HUES48 (cell line): Measurements from ENCODE around the gene NXPH4.

Experiments
- H3K27ac ChIP-seq: one replicate; pipeline ENCODE4 v1.7.0; 2013; ENCODE audit warnings: low read depth, low read length, inconsistent platforms
- H3K27me3 ChIP-seq: 2 replicates; pipeline ENCODE4 v1.6.1; 2013; ENCODE audit warnings: mild to moderate bottlenecking, low read length; ENCODE audit not compliant: control insufficient read depth, insufficient read depth
- H3K36me3 ChIP-seq: 2 replicates; pipeline ENCODE4 v1.6.1; 2013; ENCODE audit warnings: low read length; ENCODE audit not compliant: control insufficient read depth, insufficient read depth
- H3K4me1 ChIP-seq: 2 replicates; pipeline ENCODE4 v1.6.1; 2013; ENCODE audit warnings: mild to moderate bottlenecking, low read length; ENCODE audit not compliant: control insufficient read depth, insufficient read depth
- H3K4me3 ChIP-seq: 2 replicates; pipeline ENCODE4 v1.5.1; 2013; ENCODE audit warnings: mild to moderate bottlenecking, low read depth, low read length
- H3K9ac ChIP-seq: 2 replicates; pipeline ENCODE4 v1.6.1; 2013; ENCODE audit warnings: mild to moderate bottlenecking, low read depth, low read length, moderate library complexity
- H3K9me3 ChIP-seq: 2 replicates; pipeline ENCODE4 v1.6.1; 2013; ENCODE audit warnings: low read length; ENCODE audit not compliant: control insufficient read depth, insufficient read depth

NXPH4 gene

GRCh38 chr12:57203791-57204190 is 12.8 kb upstream of the NXPH4 start:
- peaks cover 94% of the 10 kb centered on the region for H3K36me3 ChIP-seq
- H3K9ac ChIP-seq, result no peak overlapping the region

DNA sequence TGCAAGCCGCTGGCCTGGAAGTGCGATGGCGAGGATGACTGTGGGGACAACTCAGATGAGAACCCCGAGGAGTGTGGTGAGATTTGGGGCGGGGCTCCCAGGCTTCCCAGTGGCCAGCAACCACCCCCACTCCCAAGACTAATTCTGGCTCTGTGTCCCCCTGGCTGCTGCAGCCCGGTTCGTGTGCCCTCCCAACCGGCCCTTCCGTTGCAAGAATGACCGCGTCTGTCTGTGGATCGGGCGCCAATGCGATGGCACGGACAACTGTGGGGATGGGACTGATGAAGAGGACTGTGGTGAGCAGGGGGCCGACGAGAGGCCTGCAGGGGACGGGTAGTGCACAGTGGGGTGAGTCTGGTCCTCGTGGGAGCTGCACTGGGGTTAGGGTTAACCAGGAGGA is 12.1 kb upstream of the NXPH4 start:
- Histone ChIP-seq H3K27ac (no peak overlapping the region), H3K9ac (no peak overlapping the region), H3K4me3 (no peak overlapping the region), H3K4me1 (no peaks in the 10 kb centered on the region), H3K27me3 (no peaks in the 10 kb centered on the region), H3K9me3 (no peaks in the 10 kb centered on the region), H3K36me3 (peaks cover 94% of the 10 kb centered on the region)

More at GRCh38 chr12:57203791-57204190, 12.8 kb upstream of the NXPH4 start:
- H3K9me3 ChIP-seq, result no peaks in the 10 kb centered on the region
- no peaks in the 10 kb centered on the region for H3K4me1 ChIP-seq
- no peaks in the 10 kb centered on the region for H3K27me3 ChIP-seq
- no peak overlapping the region for H3K4me3 ChIP-seq
- H3K27ac ChIP-seq, result no peak overlapping the region

GRCh38 chr12:57205186-57205585 is 11.4 kb upstream of the NXPH4 start:
- Histone ChIP-seq H3K9ac (no peak overlapping the region), H3K27me3 (no peaks in the 10 kb centered on the region), H3K4me3 (no peak overlapping the region), H3K4me1 (no peaks in the 10 kb centered on the region), H3K9me3 (no peaks in the 10 kb centered on the region), H3K36me3 (peaks cover 94% of the 10 kb centered on the region), H3K27ac (no peak overlapping the region)

DNA sequence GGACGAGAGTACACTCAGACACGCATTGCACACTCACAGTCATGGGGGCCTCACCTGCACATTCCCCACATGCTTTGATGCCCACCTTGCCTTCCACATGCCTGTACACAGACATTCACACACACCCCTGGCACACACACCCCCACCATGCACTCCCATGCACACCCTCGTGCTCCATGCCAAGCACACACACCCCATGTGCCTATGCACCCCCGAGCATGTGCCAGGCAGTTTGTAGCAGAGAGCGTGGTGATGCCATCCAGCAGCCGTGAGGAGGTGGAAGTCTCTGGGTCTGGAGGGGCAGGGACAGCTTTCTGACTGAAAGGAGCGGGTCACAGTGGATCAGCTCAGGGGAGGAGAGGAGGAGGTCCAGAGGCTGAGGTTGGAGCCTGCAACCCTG is 10.7 kb upstream of the NXPH4 start:
- no peaks in the 10 kb centered on the region for H3K4me1 ChIP-seq
- H3K27me3 ChIP-seq, result no peaks in the 10 kb centered on the region
- H3K4me3 ChIP-seq, result no peak overlapping the region
- H3K9me3 ChIP-seq, result no peaks in the 10 kb centered on the region
- H3K36me3 ChIP-seq, result peaks cover 95% of the 10 kb centered on the region
- no peak overlapping the region for H3K9ac ChIP-seq
- H3K27ac ChIP-seq, result no peak overlapping the region

DNA sequence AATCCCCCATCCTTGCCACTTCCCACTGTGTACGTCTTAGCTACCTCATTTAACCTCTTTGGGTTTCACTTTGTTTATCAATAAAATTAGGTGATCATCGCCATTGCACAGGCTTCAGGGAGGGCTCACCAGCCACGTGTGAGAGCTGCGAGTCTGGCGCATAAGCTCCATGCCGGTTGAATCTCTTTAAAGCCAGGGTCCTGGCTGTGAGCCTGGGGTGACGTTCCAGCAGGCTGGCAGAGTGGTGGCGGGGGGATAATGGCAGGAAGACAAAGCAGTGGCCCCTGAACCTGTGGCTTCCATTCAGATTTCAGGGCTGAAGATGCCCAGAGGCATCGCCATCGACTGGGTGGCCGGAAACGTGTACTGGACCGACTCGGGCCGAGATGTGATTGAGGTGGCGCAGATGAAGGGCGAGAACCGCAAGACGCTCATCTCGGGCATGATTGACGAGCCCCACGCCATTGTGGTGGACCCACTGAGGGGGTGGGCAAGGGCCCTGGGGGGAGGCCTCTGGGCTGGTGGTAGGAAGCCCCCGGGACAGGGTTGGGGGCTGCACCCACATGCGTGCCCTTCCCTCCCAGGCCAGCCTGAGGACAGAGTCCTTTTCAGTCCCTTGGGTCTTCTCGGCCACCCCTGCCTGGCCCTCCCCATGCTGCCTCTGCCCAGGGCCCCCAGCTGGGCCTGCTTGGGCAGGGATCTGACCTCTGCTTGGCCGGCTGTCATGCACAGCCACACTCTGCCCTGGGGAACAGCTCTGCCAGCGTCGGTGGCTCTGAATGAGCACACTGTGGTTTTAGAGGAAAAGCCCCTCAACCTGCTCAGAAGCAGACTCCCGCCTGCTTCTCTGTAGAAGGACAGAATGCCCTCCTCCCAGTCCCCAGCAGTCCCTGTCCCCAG is 8.6 kb upstream of the NXPH4 start:
- Histone ChIP-seq H3K27me3 (no peaks in the 10 kb centered on the region), H3K4me3 (no peak overlapping the region), H3K9me3 (no peaks in the 10 kb centered on the region), H3K9ac (no peak overlapping the region), H3K4me1 (no peaks in the 10 kb centered on the region), H3K27ac (no peak overlapping the region), H3K36me3 (peaks cover 91% of the 10 kb centered on the region)

DNA sequence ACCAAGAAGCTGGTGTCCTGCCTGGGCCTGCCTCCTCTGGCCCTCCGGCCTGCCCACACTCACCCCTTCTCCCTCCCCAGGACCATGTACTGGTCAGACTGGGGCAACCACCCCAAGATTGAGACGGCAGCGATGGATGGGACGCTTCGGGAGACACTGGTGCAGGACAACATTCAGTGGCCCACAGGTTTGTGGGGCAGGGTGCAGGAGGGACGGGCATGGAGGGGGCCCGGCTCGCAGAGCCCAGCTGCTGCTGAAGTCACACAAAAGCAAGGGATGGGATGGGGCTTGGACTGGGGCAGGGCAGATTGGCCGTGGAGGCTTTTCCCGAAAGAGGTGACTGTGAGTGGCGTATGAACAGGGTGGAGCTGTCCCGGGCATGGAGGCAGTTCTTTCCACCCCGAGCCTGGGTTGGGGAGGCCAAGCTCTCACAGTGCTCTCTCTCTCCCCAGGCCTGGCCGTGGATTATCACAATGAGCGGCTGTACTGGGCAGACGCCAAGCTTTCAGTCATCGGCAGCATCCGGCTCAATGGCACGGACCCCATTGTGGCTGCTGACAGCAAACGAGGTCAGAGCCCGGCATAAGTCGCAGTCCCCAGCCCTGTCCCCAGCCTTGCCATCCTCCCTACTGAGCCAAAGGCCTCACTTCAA is 7.8 kb upstream of the NXPH4 start:
- H3K27me3 ChIP-seq, result peaks cover 4% of the 10 kb centered on the region
- peaks cover 83% of the 10 kb centered on the region for H3K36me3 ChIP-seq
- H3K27ac ChIP-seq, result no peak overlapping the region
- H3K4me1 ChIP-seq, result peaks cover 4% of the 10 kb centered on the region
- no peaks in the 10 kb centered on the region for H3K9me3 ChIP-seq
- H3K9ac ChIP-seq, result no peak overlapping the region
- H3K4me3 ChIP-seq, result no peak overlapping the region

GRCh38 chr12:57209916-57210315 is 6.7 kb upstream of the NXPH4 start:
- Histone ChIP-seq H3K27ac (no peak overlapping the region), H3K4me1 (peaks cover 9% of the 10 kb centered on the region), H3K4me3 (no peak overlapping the region), H3K36me3 (peaks cover 71% of the 10 kb centered on the region), H3K9ac (no peak overlapping the region), H3K9me3 (no peaks in the 10 kb centered on the region), H3K27me3 (peaks cover 15% of the 10 kb centered on the region)

- Histone ChIP-seq H3K4me3 (no peak overlapping the region), H3K4me1 (peaks cover 11% of the 10 kb centered on the region), H3K9ac (no peak overlapping the region), H3K36me3 (peaks cover 66% of the 10 kb centered on the region), H3K27ac (no peak overlapping the region), H3K27me3 (peaks cover 21% of the 10 kb centered on the region), H3K9me3 (no peaks in the 10 kb centered on the region)
These were observed 6.1 kb upstream of the NXPH4 start for GRCh38 chr12:57210461-57210860.

DNA sequence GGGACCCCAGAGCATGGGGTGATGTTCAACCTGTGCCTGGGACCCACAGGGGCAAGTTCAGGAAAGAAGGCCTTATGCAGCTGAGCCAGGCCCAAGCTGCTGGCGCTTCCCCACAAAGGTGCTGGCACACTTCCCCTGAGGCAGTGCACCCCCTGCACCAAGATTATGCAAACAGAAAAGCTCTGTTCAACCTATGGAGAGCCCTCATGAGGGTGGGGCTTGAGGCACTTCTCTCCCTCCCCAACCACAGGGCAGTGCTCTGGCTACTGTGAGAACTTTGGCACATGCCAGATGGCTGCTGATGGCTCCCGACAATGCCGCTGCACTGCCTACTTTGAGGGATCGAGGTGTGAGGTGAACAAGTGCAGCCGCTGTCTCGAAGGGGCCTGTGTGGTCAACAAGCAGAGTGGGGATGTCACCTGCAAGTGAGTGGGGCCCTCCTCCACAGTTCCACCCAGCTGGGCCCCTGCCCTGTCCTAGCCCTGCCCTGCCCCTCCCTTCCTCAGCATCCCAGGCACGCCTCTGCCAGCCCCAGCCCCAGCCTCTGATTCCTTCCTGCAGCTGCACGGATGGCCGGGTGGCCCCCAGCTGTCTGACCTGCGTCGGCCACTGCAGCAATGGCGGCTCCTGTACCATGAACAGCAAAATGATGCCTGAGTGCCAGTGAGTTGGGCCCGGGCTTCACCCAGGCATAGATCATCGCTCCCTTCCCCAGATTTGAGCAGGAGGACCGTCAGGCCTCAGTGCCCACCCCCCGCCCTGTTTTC is 5.5 kb upstream of the NXPH4 start:
- Histone ChIP-seq H3K36me3 (peaks cover 59% of the 10 kb centered on the region), H3K9me3 (no peaks in the 10 kb centered on the region), H3K4me3 (no peak overlapping the region), H3K27ac (no peak overlapping the region), H3K27me3 (peaks cover 27% of the 10 kb centered on the region), H3K4me1 (peaks cover 15% of the 10 kb centered on the region), H3K9ac (no peak overlapping the region)

GRCh38 chr12:57211791-57212700 is 4.5 kb upstream of the NXPH4 start:
- no peak overlapping the region for H3K9ac ChIP-seq
- peaks cover 15% of the 10 kb centered on the region for H3K4me1 ChIP-seq
- H3K27ac ChIP-seq, result no peak overlapping the region

More at GRCh38 chr12:57211791-57212700, 4.5 kb upstream of the NXPH4 start:
- no peak overlapping the region for H3K4me3 ChIP-seq
- H3K27me3 ChIP-seq, result peaks cover 35% of the 10 kb centered on the region
- H3K36me3 ChIP-seq, result peaks cover 52% of the 10 kb centered on the region
- no peaks in the 10 kb centered on the region for H3K9me3 ChIP-seq
